ENCODE results near the gene GRK3. TPM values are rescaled to one million over a fixed set of nuclear protein-coding genes. Genes with fewer than 3 reads are reported as not detected.

The GRK3 gene
- total RNA-seq, 4 donors from 2014 or later, result 8.2 to 12.9 (median 10.2) TPM

- H3K27ac ChIP-seq, result no peak overlapping the region
- no peaks in the 10 kb centered on the region for H3K27me3 ChIP-seq
- H3K36me3 ChIP-seq, result peaks cover 0 to 32% (median 0%) of the 10 kb centered on the region in 3 donors
- DNase-seq (ENCODE audit: low spot score in 2 of 2), result no peak
- no peaks in the 10 kb centered on the region for H3K9me3 ChIP-seq
- no peak for TF ChIP-seq CTCF (IDR thresholded peaks at IDR 0.05)
- TF ChIP-seq POLR2A (IDR thresholded peaks at IDR 0.05), result no peak
- TF ChIP-seq EP300 (IDR thresholded peaks at IDR 0.05), result no peak
- 83 to 91% methylated on average over 6 of the region's 6 CpGs for whole genome bisulfite sequencing, 2 donors
- H3K4me1 ChIP-seq, result no peaks in the 10 kb centered on the region
- H3K4me3 ChIP-seq, result no peak overlapping the region
These were observed 145.3 kb downstream of the GRK3 start for GRCh38 chr22:25709758-25710157.

- Histone ChIP-seq H3K4me3 (no peak overlapping the region), H3K36me3 (peaks cover 0 to 35% (median 0%) of the 10 kb centered on the region in 3 donors), H3K27me3 (no peaks in the 10 kb centered on the region), H3K9me3 (no peaks in the 10 kb centered on the region), H3K4me1 (no peaks in the 10 kb centered on the region), H3K27ac (no peak overlapping the region)
- 80 to 82% methylated on average over 7 of the region's 7 CpGs for WGBS, 2 donors
- TF ChIP-seq POLR2A (IDR thresholded peaks at IDR 0.05) (no peak), CTCF (IDR thresholded peaks at IDR 0.05) (no peak), EP300 (IDR thresholded peaks at IDR 0.05) (no peak)
- no peak for DNase-seq (ENCODE audit: low spot score in 2 of 2)
These were observed 146.0 kb downstream of the GRK3 start for GRCh38 chr22:25710501-25710900.

GRCh38 chr22:25711491-25711890, 147.0 kb downstream of the GRK3 start:
- WGBS, 2 donors, result 77 to 81% methylated on average over 6 of the region's 6 CpGs
- TF ChIP-seq CTCF (IDR thresholded peaks at IDR 0.05) (no peak), EP300 (IDR thresholded peaks at IDR 0.05) (no peak), POLR2A (IDR thresholded peaks at IDR 0.05) (no peak)
- H3K4me1 ChIP-seq, result no peaks in the 10 kb centered on the region
- no peaks in the 10 kb centered on the region for H3K9me3 ChIP-seq
- no peak overlapping the region for H3K27ac ChIP-seq
- no peaks in the 10 kb centered on the region for H3K27me3 ChIP-seq
- DNase-seq (ENCODE audit: low spot score in 2 of 2), result no peak
- no peak overlapping the region for H3K4me3 ChIP-seq
- H3K36me3 ChIP-seq, result peaks cover 0 to 30% (median 0%) of the 10 kb centered on the region in 3 donors

GRCh38 chr22:25712661-25713400, 148.4 kb downstream of the GRK3 start:
- Histone ChIP-seq H3K4me1 (no peaks in the 10 kb centered on the region), H3K27ac (no peak overlapping the region), H3K27me3 (no peaks in the 10 kb centered on the region), H3K36me3 (peaks cover 0 to 22% (median 0%) of the 10 kb centered on the region in 3 donors), H3K4me3 (no peak overlapping the region), H3K9me3 (no peaks in the 10 kb centered on the region)
- 90 to 94% methylated on average over 7 of the region's 7 CpGs for WGBS, 2 donors
- no peak for DNase-seq (ENCODE audit: low spot score in 2 of 2)
- TF ChIP-seq EP300 (IDR thresholded peaks at IDR 0.05) (no peak), CTCF (IDR thresholded peaks at IDR 0.05) (no peak), POLR2A (IDR thresholded peaks at IDR 0.05) (no peak)

GRCh38 chr22:25714070-25714469, 149.6 kb downstream of the GRK3 start:
- Histone ChIP-seq H3K27ac (no peak overlapping the region), H3K27me3 (no peaks in the 10 kb centered on the region), H3K4me3 (no peak overlapping the region), H3K9me3 (no peaks in the 10 kb centered on the region), H3K4me1 (no peaks in the 10 kb centered on the region), H3K36me3 (peaks cover 0 to 22% (median 0%) of the 10 kb centered on the region in 3 donors)
- no peak for DNase-seq (ENCODE audit: low spot score in 2 of 2)
- 94 to 96% methylated on average over 7 of the region's 7 CpGs for WGBS, 2 donors
- TF ChIP-seq EP300 (IDR thresholded peaks at IDR 0.05) (no peak), POLR2A (IDR thresholded peaks at IDR 0.05) (no peak), CTCF (IDR thresholded peaks at IDR 0.05) (no peak)
